PC-9 (cell line): ENCODE data around the gene MYO18B. TPM values are rescaled to one million over a fixed set of nuclear protein-coding genes. Genes with fewer than 3 reads are reported as not detected.

Experiments
- BruUV-seq: library from RNA; stranded (reverse); fragments of 400-500 nt; replicated peaks from 2 replicates; lab custom pipeline; 2021; lab: Mats Ljungman, UMichigan
- CTCF ChIA-PET: fragments of 300-600 bp; sonication (Branson Sonifier 250); formaldehyde crosslinking; loops from one replicate; lab custom pipeline; 2022; ENCODE audit warnings: antibody characterized with exemption; lab: Charles Lee
- POLR2A ChIA-PET: fragments of 300-600 bp; sonication (Branson Sonifier 250); formaldehyde crosslinking; loops from one replicate; lab custom pipeline; 2022; ENCODE audit warnings: antibody characterized with exemption; ENCODE audit not compliant: unreplicated experiment; lab: Charles Lee
- DNase-seq, 2 experiments: peaks; one replicate each; pipeline versions ENCODE4 v3.0.0 to v3.0.0-alpha.2; 2015 to 2022; ENCODE audit warnings: mixed read lengths in 1 of 2
- H2AFZ ChIP-seq: fragments of 200-600 bp; sonication (generic); 2 replicates; pipeline ENCODE4 v1.8.1; 2017; ENCODE audit warnings: antibody characterized with exemption
- H3F3A ChIP-seq: fragments of 200-600 bp; sonication (generic); 2 replicates; pipeline ENCODE4 v1.8.1; 2017; ENCODE audit warnings: antibody characterized with exemption, mild to moderate bottlenecking, low read depth; ENCODE audit not compliant: insufficient read depth
- H3K27ac ChIP-seq: fragments of 200-600 bp; sonication (generic); 2 replicates; pipeline ENCODE4 v1.6.1; 2016; ENCODE audit warnings: mixed run types
- H3K27me3 ChIP-seq: fragments of 200-600 bp; sonication (generic); 2 replicates; pipeline ENCODE4 v1.6.1; 2016; ENCODE audit warnings: low read depth, mixed run types; ENCODE audit not compliant: insufficient read depth
- H3K36me3 ChIP-seq: fragments of 200-600 bp; sonication (generic); 2 replicates; pipeline ENCODE4 v1.6.1; 2016; ENCODE audit warnings: low read depth, mixed run types
- H3K4me1 ChIP-seq: fragments of 200-600 bp; sonication (generic); replicated peaks from 2 replicates; pipeline ENCODE4 v1.6.1; 2016; ENCODE audit warnings: mixed run types; ENCODE audit not compliant: insufficient read depth
- H3K4me2 ChIP-seq: fragments of 200-600 bp; sonication (generic); 2 replicates; pipeline ENCODE4 v1.6.1; 2017; ENCODE audit warnings: mixed run types
- H3K4me3 ChIP-seq: fragments of 200-600 bp; sonication (generic); 2 replicates; pipeline ENCODE4 v1.6.1; 2016; ENCODE audit warnings: mixed run types
- H3K79me2 ChIP-seq: fragments of 200-600 bp; sonication (generic); 2 replicates; pipeline ENCODE4 v1.6.1; 2017; ENCODE audit warnings: low read depth, mixed run types
- H3K9me2 ChIP-seq: fragments of 200-600 bp; sonication (generic); 2 replicates; pipeline ENCODE4 v1.8.1; 2017; ENCODE audit warnings: mild to moderate bottlenecking; ENCODE audit not compliant: insufficient read depth
- H3K9me3 ChIP-seq: fragments of 200-600 bp; sonication (generic); 2 replicates; pipeline ENCODE4 v1.8.1; 2016; ENCODE audit warnings: low read depth; ENCODE audit not compliant: insufficient read depth
- H4K20me1 ChIP-seq: fragments of 200-600 bp; sonication (generic); 2 replicates; pipeline ENCODE4 v1.8.1; 2017; ENCODE audit not compliant: insufficient read depth
- CTCF ChIP-seq: fragments of 200-600 bp; sonication (generic); conservative IDR thresholded peaks from 2 replicates; pipeline ENCODE4 v1.6.1; 2017; ENCODE audit warnings: mixed run types, antibody characterized with exemption, mild to moderate bottlenecking, moderate library complexity
- EZH2 ChIP-seq: fragments of 200-600 bp; sonication (generic); IDR thresholded peaks from 2 replicates; pipeline ENCODE4 v1.8.0; 2017; ENCODE audit warnings: antibody characterized with exemption, low read depth
- intact Hi-C: fragments of 100-400 bp; cut with micrococcal nuclease; formaldehyde crosslinking; loops from one replicate; pipeline ENCODE4 v1.10.0; 2022; ENCODE audit not compliant: unreplicated experiment
- total RNA-seq: library from RNA; stranded (reverse); gene quantifications from 2 replicates; pipeline ENCODE4 v1.2.3, GENCODE V29; 2021

MYO18B gene
- total RNA-seq, 1 experiment from 2014 or later = not detected

GRCh38 chr22:25694196-25694907 lies 47.6 kb upstream of the MYO18B start:
- no peak for DNase-seq
- BruUV-seq = no TSS peak
- H2AFZ ChIP-seq = no peak overlapping the region
- TF ChIP-seq CTCF (no peak), EZH2 (no peak)
- H3K9me3 ChIP-seq = no peaks in the 10 kb centered on the region
- no peaks in the 10 kb centered on the region for H3K36me3 ChIP-seq
- ChIA-PET POLR2A (no interaction called here), CTCF (no interaction called here)
- intact Hi-C loops = no loop called here
- no peaks in the 10 kb centered on the region for H3F3A ChIP-seq
- H4K20me1 ChIP-seq = no peaks in the 10 kb centered on the region
- H3K9me2 ChIP-seq = no peaks in the 10 kb centered on the region
- no peak overlapping the region for H3K4me3 ChIP-seq
- H3K4me1 ChIP-seq = no peaks in the 10 kb centered on the region
- peaks cover 39% of the 10 kb centered on the region for H3K27me3 ChIP-seq
- no peak overlapping the region for H3K4me2 ChIP-seq
- H3K27ac ChIP-seq = no peak overlapping the region
- no peaks in the 10 kb centered on the region for H3K79me2 ChIP-seq

- H3K9me3 ChIP-seq = no peaks in the 10 kb centered on the region
- H3K4me3 ChIP-seq = no peak overlapping the region
- no peaks in the 10 kb centered on the region for H3K36me3 ChIP-seq
- TF ChIP-seq CTCF (no peak), EZH2 (no peak)
- ChIA-PET CTCF (no interaction called here), POLR2A (no interaction called here)
- no peak overlapping the region for H3K4me2 ChIP-seq
- H2AFZ ChIP-seq = no peak overlapping the region
- H3K9me2 ChIP-seq = no peaks in the 10 kb centered on the region
- peaks cover 39% of the 10 kb centered on the region for H3K27me3 ChIP-seq
- intact Hi-C loops = no loop called here
- DNase-seq = no peak
- BruUV-seq = no TSS peak
- no peak overlapping the region for H3K27ac ChIP-seq
- no peaks in the 10 kb centered on the region for H3K79me2 ChIP-seq
- no peaks in the 10 kb centered on the region for H3F3A ChIP-seq
- no peaks in the 10 kb centered on the region for H4K20me1 ChIP-seq
- H3K4me1 ChIP-seq = no peaks in the 10 kb centered on the region
These were observed 46.8 kb upstream of the MYO18B start for GRCh38 chr22:25695146-25695545.

GRCh38 chr22:25696763-25697162 lies 45.2 kb upstream of the MYO18B start:
- intact Hi-C loops = no loop called here
- peaks cover 46% of the 10 kb centered on the region for H3K27me3 ChIP-seq
- H3K36me3 ChIP-seq = no peaks in the 10 kb centered on the region
- H2AFZ ChIP-seq = no peak overlapping the region
- BruUV-seq = no TSS peak
- no peak for DNase-seq
- no peak overlapping the region for H3K4me2 ChIP-seq
- no peak overlapping the region for H3K4me3 ChIP-seq
- no peaks in the 10 kb centered on the region for H4K20me1 ChIP-seq
- H3K79me2 ChIP-seq = no peaks in the 10 kb centered on the region
- CTCF ChIA-PET = interaction anchor here (0.6 kb wide), 1 partner anchor 77 kb away, joined by 3 read pairs; no protein-coding TSS in a partner anchor
- POLR2A ChIA-PET = no interaction called here
- H3F3A ChIP-seq = no peaks in the 10 kb centered on the region
- H3K27ac ChIP-seq = no peak overlapping the region
- no peaks in the 10 kb centered on the region for H3K9me2 ChIP-seq
- no peaks in the 10 kb centered on the region for H3K9me3 ChIP-seq
- H3K4me1 ChIP-seq = no peaks in the 10 kb centered on the region
- TF ChIP-seq CTCF = no peak
- no peak for TF ChIP-seq EZH2
